ENCODE measurements around the gene ENOX2.
"Not testable (repeated sequence)": the region's sequence is repeated elsewhere in the genome, so short reads cannot be mapped to it uniquely, and the experiment has no call there.

Gene ENOX2

DNA sequence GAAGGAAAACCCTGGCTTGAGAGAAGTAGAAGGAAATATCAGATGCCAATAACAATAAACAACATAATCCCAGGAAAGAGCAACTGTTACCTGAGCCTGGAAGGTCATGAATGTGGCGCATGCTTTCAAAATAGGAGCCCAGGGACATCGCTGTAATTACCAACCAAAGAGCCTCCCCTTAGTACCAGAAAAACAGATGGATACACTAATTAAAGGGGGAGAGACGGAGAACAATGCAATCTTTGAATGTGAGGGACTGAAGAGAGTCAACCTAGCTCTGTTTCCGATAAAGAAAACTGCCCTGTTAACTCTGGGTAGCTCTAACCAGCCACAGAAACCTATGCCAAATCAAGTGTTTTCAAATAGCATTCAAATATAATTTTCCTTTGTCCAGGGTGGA lies 161.4 kb downstream of the ENOX2 start:
- DNase-seq: no peak

DNA sequence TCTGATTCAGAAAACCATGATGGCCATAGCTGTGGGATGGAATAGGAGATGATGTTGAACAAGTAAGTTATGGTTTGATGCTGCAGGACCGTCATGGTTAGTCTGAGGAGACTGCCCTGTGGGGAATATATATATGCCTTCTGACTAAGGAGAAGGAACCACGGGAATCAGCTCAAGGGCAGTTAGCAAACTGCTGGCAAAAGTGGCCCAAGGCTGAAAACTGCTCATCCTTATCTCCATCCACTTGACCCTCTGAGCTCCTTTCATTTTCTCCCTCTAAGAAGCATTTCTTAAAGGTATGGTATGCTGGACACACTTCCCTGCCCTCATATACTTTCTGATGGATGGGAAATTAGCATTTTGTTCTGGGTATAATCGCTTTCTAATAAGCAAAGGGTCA lies 161.9 kb downstream of the ENOX2 start:
- DNase-seq: no peak

DNA sequence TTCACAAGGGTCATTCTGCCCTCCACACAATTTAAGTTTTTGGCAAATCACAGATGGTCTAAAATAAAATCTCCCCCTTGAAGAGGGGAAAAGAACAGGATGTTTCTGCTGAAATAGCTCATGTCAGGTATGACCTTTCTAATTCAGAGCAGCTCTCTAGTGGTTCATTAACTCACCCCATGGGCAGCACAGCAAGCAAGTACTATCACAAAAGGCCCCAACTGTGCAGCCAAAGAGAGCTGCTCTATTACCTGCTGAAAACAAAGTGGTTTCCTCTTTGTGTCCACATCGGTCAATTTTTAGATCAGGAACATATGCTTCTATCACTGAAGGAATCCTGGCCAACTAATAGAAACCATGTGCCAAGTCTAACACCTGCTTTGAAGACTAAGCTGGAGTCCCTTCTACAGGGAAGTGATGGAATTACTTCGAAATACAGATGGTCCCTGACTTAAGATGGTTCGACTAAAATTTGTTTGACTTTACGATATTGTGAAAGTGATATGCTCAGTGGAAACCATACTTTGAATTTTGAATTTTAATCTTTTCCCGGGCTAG lies 164.3 kb downstream of the ENOX2 start:
- DNase-seq: no peak

DNA sequence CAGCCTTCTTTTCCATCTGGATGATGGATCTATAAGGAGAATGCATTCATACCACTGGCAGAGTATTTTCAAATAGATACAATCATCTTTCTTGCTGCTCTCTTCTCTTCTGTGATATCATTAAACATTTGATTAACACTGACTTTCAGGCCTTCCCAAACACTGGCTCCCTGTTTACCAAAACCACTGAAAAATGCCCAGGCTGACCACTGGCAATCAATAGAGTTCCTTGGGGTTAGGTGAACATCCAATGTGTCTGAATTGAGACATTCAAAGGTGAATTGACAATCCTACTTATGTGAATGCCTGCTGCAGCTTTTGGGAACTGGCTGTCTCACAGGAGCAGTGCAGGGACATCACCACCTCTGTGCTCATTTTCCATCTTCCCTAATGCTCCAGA lies 168.3 kb downstream of the ENOX2 start:
- DNase-seq: no peak

DNA sequence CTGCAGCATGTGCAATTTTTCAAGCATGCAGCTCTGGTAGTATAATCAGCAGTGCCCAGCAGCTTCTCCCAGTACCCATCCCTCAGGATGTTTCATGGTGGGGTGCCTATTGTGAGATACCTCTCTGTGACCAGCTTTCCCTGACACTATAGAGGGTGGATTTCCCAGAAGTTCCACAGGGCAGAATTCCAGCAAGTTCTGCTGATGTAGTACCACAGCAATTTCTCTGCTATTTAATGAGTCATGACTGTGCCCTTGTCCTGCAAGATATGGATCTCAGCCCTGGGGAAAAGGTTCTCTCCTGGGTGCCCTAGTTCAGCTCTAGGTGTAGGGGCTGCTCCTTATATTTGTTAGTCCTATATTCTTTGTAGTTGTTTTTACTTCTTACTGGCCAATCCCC lies 174.8 kb downstream of the ENOX2 start:
- peak; percentile 59 for DNase-seq

DNA sequence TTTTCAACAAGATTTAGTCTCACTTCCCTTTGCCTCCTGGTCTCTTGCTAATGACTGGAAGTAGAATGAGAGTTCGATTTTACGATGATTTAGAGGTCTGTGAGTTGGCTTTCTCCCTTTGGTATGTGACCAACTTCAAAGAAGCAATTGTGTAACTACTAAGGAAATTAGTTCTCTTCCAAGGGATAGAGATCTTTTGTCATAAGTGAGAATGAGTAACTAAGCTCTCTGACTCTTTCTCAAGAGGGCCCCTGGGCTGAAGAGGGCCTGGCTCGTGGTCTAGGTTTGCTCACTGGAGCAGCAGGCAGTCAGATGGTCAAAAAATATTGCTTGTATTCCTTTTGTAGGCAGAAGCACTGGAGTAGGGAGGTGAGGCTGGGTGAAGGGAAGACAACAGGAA lies 176.3 kb downstream of the ENOX2 start:
- peak; percentile 77 for DNase-seq

DNA sequence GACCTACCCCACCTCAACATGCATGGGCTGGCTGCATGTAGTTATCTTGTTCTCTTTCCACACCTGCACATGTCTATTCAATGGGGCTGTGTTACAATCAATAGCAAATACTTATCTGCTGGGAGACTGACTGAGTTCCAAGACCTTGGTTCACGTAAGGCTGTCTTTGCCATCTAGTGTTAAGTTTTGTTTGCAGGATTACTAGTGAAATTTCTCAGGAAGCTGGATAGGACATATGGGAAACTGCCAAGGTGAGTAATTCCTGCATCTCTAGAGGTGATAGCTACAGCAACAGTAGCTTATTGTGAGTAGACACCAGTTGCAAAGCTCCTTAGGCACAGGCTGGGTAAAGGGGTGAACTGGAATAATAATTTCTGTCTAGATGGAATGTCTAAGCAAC lies 177.5 kb downstream of the ENOX2 start:
- no peak for DNase-seq

DNA sequence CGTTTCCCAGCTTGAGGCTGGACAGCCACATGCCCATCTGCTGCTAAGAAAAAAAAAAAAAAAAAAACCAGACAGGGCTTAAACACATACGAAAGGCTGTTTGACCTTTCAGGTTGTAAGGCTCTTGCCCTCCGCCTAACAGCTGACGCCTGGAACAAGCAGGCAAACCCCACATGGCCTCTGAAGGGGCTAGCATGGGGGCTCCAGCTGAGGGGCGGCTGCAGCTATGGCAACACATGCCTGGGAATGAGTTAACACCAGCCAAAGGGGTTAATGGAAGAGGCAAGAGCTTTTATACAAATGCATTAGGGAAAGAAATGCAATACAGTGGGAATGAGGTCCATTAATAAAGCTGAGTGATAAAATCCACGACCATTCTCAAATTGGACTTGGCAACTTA lies 183.6 kb downstream of the ENOX2 start:
- DNase-seq: no peak

DNA sequence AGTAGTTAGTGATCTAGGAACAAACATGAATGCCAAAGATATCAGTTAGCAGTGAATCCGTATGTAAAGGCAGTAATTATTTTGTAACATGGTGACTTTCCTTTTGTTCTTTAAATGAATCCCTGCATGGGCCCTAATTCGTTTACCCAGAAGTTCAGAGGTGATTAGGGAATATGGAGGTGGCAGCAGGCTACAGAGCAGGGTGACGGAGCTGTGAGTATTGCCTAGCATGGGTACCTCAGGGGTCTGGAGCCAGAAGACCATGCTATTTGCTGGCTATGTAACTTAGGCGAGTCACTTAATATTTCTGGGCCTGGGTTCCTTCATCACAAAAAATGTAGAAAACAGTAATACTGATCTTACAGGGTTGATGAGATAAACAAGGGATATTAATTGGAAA lies 184.9 kb downstream of the ENOX2 start:
- DNase-seq: no peak

DNA sequence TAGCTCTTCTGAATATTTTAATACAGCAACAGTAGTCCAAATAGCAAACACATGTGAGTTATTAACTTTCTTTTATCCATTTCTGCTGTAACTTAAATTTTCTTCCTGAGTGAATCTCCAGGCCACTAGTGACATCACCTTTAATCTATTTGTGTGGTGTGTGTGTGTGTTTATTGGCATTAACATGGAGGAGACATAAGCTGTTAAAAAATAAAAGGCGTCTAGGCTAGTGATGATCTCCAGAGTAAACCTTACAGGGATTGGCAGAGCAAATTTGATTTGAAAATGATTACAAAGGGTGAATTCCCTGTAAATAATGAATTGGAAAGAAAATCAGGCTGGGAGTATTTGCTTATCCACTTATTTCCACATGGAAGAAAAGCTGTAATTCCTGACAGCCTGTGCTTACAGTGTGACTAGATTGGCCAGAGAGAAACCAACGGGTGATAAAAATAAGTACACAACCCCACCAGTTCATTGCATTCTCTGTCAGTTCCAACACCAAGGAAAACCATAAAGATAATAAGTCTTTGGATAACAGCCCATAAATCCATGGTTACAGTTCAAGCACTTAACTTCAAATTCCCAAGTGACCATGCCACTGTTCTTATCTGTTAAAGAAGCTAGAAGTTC lies 186.1 kb downstream of the ENOX2 start:
- DNase-seq: no peak

DNA sequence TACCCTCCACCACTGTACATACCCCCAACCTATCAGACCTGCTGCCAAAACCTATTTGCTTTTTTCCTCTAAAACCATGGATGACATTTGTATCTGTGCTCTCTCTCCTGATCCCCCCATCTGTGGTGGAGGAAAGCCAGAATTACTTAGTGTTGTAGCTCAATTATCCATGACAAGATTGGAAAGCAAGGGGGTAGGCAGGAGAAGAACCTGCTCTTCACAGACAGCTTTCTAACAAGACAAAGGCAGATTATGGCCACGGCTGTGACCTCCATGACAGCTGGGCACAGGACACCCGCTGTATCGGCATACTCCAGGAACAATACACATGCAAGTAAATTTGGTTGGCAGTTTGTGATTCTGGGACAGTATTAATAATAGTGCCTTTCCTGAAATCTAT lies 186.7 kb downstream of the ENOX2 start:
- no peak for DNase-seq

DNA sequence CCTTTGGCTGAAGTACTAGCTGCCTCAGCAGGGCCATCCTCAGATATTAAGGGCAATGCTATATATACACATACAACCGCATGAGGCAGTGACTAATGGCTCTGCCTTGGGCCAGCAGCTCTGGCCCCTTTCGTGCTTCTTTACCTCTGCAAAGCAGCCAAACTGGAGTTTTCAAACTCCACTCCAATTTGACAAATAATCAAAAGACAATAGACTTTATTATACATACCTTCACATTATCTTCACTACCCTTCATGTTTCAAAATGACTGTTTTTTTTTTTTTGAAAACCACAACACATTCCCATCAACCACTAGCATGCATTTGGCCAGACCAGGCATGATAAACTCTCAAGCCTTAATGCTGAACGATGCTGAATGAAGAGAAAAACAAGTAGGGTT lies 187.7 kb downstream of the ENOX2 start:
- no peak for DNase-seq

DNA sequence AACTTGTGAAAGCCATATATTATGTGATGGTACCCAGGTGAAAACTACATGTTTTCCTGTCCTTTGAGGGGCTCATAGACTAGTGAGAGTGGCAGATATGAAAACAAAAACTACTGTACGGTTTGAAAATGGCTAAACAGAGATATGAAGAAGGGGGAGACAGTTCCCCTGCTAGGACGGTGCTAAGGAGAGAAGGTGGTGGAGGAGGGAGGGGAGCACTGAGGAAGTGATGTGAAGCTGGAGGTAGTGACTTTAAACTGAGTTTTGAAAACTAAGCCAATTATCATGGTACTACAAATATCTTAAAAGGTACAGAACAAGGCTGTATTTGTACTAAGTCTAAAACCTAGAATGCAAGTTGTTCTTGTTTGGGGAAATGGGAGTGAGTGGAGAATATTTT lies 188.3 kb downstream of the ENOX2 start:
- no peak for DNase-seq

DNA sequence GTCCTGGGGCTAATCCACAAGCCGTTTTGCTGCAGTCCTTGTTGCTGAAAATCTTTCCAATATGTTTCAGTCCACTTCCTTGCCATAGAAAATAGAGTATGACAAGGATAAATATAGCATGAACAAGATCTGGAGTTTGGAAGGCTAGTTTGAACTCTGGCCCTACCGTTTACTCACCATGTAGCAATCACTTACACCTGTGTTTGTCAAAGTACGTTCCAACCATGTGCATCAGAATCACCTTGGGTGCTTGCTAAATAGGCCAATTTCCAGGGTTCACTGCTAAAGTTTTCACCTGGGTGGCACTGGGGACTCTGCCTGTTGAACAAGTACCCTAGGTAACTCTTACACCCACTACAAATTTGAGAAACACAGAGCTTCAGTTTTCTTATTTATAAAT lies 188.9 kb downstream of the ENOX2 start:
- no peak for DNase-seq

DNA sequence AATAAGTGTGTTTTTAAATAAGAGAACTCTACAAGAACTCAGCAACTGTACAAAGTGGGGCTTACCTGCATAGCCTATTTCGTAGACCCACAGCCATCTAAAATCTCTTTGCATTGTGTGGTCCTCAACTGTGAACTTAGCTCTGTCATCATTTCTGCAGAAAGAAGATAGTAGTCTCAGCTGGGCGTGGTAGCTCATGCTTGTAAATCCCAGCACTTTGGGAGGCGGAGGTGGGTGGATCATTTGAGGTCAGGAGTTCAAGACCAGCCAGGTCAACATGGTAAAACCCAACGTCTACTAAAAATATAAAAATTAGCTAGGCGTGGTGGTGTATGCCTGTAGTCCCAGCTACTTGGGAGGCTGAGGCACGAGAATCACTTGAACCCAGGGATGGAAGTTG lies 193.8 kb downstream of the ENOX2 start:
- DNase-seq: not testable (repeated sequence)

DNA sequence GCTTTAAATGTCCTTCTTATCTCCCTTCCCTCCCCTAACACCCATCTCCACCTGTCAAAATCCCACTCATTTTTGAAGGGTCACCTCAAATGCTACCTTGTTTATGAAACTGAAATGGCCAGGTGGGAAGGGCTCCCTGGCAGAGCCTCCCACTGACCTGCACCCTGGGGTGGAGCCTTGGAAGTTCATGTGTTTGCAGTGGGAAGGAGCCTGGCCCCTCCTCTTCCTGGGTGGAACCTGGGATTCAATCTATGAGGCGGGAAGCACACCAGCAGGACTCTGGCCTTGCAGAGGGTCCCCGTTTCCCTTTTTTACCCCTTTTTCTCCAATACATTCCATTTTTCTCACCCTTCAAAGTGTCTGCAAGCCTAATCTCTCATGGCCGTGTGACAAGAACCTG lies 197.4 kb downstream of the ENOX2 start:
- DNase-seq: no peak

DNA sequence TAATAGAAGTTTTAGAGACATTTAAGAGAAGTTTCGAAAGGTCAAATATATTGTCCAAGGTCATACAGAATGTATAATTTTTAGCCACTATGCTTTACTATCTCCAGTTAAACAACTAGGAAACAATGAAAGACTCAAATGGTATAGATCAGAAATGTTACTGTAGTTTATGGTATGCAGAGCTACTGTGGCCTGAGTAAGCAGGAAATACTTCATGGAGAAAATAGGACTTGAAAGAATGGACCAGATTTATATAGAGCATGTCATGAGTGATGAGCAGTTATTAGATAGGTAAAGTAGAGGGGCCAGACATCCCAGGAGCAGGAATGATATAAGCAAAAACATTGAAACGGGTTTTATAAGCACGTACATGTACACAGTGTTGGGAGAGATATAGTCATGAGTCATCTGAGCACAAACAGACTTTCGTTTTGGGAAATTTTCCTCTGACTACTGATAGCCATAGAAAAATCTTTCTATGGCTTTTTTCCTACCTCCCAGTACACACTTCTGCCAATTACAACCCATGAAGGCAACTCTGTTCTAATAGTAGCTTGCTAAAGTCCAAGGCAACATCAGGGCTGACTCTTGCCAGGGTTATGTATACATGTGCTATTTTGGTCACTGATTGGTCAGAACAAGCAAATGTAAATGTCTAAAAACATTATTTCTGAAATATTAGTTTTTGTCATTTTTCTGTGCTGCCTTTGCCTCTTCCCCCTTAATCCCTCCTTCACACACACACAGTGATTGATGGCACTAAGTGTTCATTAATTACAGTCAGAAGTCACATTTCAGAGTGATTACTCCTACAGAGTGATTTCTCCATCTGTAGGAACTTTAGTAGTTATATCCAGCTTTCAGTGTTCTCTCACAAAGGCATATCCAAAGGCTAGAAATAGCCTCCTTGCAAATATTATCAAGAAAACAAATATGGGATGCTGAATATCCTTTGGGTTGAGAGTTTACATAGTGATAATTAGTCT lies 198.7 kb downstream of the ENOX2 start:
- DNase-seq: no peak

DNA sequence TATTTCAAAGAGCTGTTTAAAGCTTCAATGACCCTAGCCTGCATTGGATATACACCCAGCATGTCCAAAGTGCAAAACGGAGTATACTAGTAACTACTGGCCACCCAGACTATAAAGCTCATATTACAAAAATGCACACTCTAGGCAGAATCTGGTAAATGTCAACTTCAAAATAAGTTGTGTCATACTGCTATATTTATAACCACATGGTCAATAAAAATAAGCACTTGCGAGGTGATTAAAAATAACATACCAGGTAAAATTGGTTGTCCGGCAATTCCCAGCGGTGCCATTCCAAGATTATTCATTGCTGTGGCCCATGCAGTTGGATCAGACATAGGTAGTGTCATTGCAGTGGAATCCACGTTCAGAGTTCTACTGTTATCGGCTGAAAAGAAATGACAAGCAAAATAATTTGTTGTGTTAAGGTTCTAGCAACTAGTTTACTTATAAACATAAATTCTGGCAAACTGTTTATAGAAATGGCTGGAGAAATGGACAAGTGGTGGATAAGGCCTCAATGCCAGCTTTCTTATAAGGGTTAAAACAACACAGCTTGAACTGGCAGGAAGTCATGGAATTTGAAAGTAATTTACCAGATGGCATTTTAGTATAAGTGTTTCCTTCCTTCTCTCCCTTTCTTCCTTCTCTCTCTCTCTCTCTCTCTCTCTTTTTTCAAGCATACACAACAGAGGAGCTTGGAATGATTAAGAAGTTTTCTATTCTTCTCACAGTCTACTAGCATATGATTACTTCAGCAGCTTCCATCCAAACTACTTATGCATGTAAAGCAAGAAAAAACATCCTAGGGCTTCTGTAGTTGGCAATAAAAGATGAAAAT lies 199.9 kb downstream of the ENOX2 start:
- no peak for DNase-seq

DNA sequence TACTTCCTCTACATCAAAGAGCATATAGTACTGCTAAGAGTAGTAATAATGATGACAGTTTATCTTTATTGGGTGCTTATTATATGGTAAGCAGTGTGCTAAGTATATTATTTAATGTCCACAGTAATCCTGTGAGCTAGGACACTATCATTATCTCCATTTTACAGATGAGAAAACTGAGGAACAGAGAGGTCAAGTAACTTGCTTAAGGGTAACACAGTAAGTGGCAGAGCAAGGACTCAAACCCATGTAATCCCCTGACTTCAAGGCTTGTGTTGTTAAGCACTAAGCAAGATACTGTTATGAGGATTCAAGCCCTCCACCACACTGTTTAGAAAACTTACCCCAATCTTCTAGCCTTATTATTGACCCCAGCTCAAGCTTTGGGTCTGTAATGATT lies 202.4 kb downstream of the ENOX2 start:
- no peak for DNase-seq

DNA sequence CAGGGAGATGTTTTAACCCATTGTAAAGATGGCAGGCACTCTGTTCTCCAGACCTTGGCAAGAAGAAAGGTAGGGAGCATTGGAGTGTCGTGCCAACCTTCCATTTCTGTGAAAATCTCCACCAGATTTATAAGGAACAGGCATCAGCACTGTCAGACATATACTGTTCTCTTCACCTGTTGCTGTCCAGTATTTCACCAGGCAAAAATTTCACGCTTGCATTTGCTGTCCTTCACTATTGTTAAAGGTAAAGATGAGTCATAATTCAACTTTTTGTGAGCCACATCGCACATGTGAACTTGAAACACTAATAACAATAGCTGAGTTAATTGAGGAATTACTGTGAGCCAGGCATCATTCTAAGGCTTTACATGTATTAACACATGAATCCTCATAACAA lies 203.4 kb downstream of the ENOX2 start:
- no peak for DNase-seq

DNA sequence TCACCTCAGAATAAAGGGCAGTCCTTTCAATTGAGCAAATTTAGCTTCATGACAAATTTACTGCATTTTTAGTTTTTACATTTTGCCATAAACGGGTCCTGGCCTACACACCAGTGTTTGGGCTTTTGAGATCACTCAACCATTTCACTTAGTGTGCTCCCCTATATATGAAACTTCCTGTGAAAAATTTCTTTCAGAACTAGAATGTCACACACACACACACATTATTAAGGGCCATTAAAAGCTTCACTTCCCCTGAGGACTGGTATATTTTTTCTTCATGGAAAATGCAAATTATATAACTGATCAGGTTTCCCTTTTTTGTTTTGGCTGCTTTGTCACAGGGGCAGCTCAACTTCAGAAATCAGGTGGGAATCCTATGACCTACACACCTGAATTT lies 206.5 kb downstream of the ENOX2 start:
- DNase-seq: no peak

DNA sequence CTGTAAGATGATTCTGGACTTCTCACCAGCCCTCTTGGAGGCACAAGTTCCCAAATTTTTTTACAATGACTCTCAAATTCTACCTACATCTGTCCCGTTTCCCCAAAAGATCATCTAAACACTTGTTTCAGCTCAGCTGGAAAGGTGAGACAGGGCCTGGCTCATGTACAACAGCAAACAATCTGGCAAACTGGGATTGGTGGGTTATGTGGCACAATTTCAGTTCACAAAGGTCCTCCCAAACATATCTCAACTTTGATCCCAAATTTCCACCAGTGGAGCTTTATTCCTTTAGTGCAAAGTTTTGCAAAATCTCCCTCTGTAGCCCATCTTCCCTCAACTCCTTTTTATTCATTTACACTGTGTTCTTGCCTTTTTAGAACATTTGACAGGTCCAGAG lies 207.1 kb downstream of the ENOX2 start:
- DNase-seq: no peak

DNA sequence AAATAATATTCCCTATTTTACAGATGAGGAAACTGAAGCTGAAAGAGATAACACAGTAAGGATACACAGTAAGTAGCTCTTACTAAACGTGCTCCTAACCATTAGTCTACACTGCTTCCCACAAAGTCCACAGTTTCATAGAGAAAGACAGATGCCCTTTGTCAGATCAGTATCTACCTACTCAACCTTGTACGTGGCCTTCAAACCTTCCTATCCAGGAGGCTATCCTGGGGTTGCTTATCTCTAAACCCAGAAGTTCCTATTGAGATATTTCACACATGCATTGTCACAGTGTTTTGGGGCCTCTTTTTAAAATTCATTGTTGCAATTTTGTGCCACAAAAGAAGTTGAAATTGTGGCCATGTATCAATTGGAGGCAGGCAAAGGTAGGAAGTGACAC lies 208.0 kb downstream of the ENOX2 start:
- DNase-seq: no peak
